Measurements from ENCODE around the gene RNU6-8.

DNA sequence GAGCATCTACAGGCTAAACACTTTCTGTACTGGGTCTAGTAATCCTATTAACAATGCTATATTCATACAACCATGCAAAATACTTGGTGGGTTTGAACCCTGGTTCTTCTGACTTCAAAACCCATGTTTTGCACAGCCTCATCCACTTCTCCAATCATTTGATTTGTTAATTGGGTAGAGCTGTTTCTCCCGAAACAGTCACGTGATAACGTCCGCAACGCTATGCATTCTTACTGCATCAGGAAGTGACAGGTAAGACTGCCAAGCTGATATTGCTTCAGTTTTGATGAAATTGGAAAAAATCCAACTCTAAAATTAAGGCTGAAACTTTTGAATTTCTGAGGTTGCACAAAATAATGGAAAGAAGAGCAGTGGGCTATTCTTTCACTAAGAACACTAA is 31.6 kb downstream of the RNU6-8 start:
- TF ChIP-seq, protein P1, sequence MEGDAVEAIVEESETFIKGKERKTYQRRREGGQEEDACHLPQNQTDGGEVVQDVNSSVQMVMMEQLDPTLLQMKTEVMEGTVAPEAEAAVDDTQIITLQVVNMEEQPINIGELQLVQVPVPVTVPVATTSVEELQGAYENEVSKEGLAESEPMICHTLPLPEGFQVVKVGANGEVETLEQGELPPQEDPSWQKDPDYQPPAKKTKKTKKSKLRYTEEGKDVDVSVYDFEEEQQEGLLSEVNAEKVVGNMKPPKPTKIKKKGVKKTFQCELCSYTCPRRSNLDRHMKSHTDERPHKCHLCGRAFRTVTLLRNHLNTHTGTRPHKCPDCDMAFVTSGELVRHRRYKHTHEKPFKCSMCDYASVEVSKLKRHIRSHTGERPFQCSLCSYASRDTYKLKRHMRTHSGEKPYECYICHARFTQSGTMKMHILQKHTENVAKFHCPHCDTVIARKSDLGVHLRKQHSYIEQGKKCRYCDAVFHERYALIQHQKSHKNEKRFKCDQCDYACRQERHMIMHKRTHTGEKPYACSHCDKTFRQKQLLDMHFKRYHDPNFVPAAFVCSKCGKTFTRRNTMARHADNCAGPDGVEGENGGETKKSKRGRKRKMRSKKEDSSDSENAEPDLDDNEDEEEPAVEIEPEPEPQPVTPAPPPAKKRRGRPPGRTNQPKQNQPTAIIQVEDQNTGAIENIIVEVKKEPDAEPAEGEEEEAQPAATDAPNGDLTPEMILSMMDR (IDR thresholded peaks at IDR 0.05 in 2 of 3, conservative IDR thresholded peaks at IDR 0.05 in 1 of 3; ENCODE audit: control insufficient read depth in 2 of 3, extremely low read depth in 1 of 3, insufficient read depth in 1 of 3, low read depth in 3 of 3, low read length in 3 of 3) = no peak
- no peak for TF ChIP-seq POLR2AphosphoS5 (IDR thresholded peaks at IDR 0.05; ENCODE audit: low read length)

Data from GM12878 (cell line).